Fibroblast of mammary gland (primary cell): ENCODE measurements around the gene RUSF1.
"Not testable (repeated sequence)": the region's sequence is repeated elsewhere in the genome, so short reads cannot be mapped to it uniquely, and the experiment has no call there.

Source experiments
- DNase-seq: peaks from one replicate; pipeline ENCODE4 v3.0.0-alpha.2; 2010; ENCODE audit warnings: low read depth
- H3K4me3 ChIP-seq: 2 replicates; pipeline ENCODE4 v1.5.1; 2011; ENCODE audit warnings: low read depth, mild to moderate bottlenecking, low read length, moderate library complexity; ENCODE audit not compliant: control insufficient read depth
- CTCF ChIP-seq: conservative IDR thresholded peaks from 2 replicates; pipeline ENCODE4 v1.5.1; 2011; ENCODE audit warnings: low read depth, low read length, inconsistent platforms; ENCODE audit not compliant: control insufficient read depth, insufficient read depth

The RUSF1 gene

GRCh38 chr16:31528523-31529107 is 20.4 kb upstream of the RUSF1 start:
- no peak for DNase-seq
- no peak overlapping the region for H3K4me3 ChIP-seq
- TF ChIP-seq CTCF: no peak

- no peak for DNase-seq
- H3K4me3 ChIP-seq: no peak within 1 kb of the TSS
- no peak for TF ChIP-seq CTCF
These were observed 19.6 kb upstream of the RUSF1 start, which contains the start of gene AHSP for GRCh38 chr16:31527734-31528274. TSS of gene AHSP (plus strand) at chr16:31527900. CDS start at chr16:31528140, 240 bp downstream.

GRCh38 chr16:31525113-31525512 is 16.9 kb upstream of the RUSF1 start:
- no peak for TF ChIP-seq CTCF
- H3K4me3 ChIP-seq: no peak overlapping the region
- no peak for DNase-seq

GRCh38 chr16:31523768-31524167 is 15.6 kb upstream of the RUSF1 start:
- not testable (repeated sequence) for DNase-seq, H3K4me3 ChIP-seq

DNA sequence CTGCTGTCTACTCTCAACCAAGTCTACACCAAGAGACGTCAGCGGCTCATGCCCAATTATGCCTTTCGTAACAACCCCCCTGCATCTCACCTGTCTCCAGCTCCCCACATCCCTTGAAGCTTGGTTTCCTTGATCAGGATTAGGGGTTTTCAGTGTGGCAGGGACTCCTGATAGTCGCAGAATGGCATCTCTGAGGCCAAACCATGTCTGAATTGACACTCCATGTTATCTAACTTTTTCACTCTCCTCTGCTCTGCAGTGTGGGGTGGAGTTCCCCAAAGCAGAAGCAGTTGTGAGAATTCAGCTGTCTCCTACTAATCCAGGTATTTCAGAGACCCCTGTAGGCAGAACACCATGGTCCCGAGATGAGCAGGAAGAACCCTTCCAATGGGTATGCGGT is 13.9 kb upstream of the RUSF1 start:
- no peak for DNase-seq

DNA sequence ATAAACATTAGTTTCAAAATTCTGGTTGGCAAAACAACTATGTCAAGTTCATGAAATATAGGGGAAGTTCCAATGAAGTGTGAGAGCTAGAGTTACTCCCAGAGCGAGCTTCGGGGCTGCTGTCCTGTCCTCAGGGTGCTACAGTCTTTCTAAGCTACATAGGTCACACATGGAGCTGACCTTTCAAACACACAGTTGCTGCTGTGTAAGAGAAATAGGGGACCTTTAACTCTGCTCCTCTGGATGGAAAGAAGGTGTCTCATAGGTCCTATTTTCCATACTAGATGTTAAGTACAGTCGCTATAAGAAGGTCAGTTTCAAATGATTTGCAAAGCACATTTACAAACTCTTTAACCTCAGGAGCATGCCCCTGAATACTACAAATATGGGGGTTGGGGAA is 13.2 kb upstream of the RUSF1 start:
- no peak for TF ChIP-seq CTCF
- no peak for DNase-seq
- H3K4me3 ChIP-seq: no peak overlapping the region

More for the DNA sequence above, 13.9 kb upstream of the RUSF1 start:
- no peak for TF ChIP-seq CTCF
- no peak overlapping the region for H3K4me3 ChIP-seq

GRCh38 chr16:31519759-31520431 is 11.7 kb upstream of the RUSF1 start:
- no peak for DNase-seq
- H3K4me3 ChIP-seq: no peak overlapping the region
- TF ChIP-seq CTCF: no peak
